NCI-H1694 treated with DMSO at 0.1 percent for 48 hours (cell line): ENCODE data around the gene INHBB.
"Not testable (repeated sequence)": the region's sequence is repeated elsewhere in the genome, so short reads cannot be mapped to it uniquely, and the experiment has no call there.

Experiments used
- DNase-seq: peaks from one replicate; lab custom pipeline; 2025; lab: John Stamatoyannopoulos, UW

Gene INHBB

GRCh38 chr2:120316528-120317179 lies 29.3 kb upstream of the INHBB start:
- DNase-seq = no peak

- no peak for DNase-seq
Observed at GRCh38 chr2:120317180-120317533, 28.8 kb upstream of the INHBB start.

GRCh38 chr2:120317916-120318315 lies 28.0 kb upstream of the INHBB start:
- DNase-seq = no peak

GRCh38 chr2:120318626-120319025 lies 27.3 kb upstream of the INHBB start:
- DNase-seq = no peak

- DNase-seq = no peak
Observed at GRCh38 chr2:120319123-120319522, 26.8 kb upstream of the INHBB start.

- DNase-seq = no peak
Observed at GRCh38 chr2:120319686-120320317, 26.1 kb upstream of the INHBB start.

- DNase-seq = no peak
Observed at GRCh38 chr2:120320318-120320851, 25.6 kb upstream of the INHBB start.

- DNase-seq = not testable (repeated sequence)
Observed at GRCh38 chr2:120320887-120321556, 24.9 kb upstream of the INHBB start.

GRCh38 chr2:120321721-120322284 lies 24.1 kb upstream of the INHBB start:
- DNase-seq = no peak

- DNase-seq = no peak
Observed at GRCh38 chr2:120322329-120322728, 23.6 kb upstream of the INHBB start.

- no peak for DNase-seq
Observed at GRCh38 chr2:120323214-120323613, 22.7 kb upstream of the INHBB start.

GRCh38 chr2:120323807-120324399 lies 22.0 kb upstream of the INHBB start:
- no peak for DNase-seq

- no peak for DNase-seq
Observed at GRCh38 chr2:120324933-120325332, 21.0 kb upstream of the INHBB start.

GRCh38 chr2:120326066-120326465 lies 19.9 kb upstream of the INHBB start:
- DNase-seq = no peak

- no peak for DNase-seq
Observed at GRCh38 chr2:120330946-120331822, 14.8 kb upstream of the INHBB start.

- no peak for DNase-seq
Observed at GRCh38 chr2:120331903-120332302, 14.0 kb upstream of the INHBB start.

GRCh38 chr2:120332384-120332783 lies 13.6 kb upstream of the INHBB start:
- DNase-seq = no peak

GRCh38 chr2:120334068-120334467 lies 11.9 kb upstream of the INHBB start:
- no peak for DNase-seq

- DNase-seq = no peak
Observed at GRCh38 chr2:120336749-120337148, 9.2 kb upstream of the INHBB start.

GRCh38 chr2:120338015-120338414 lies 7.9 kb upstream of the INHBB start:
- DNase-seq = no peak

GRCh38 chr2:120341977-120342376 lies 4.0 kb upstream of the INHBB start:
- no peak for DNase-seq
